Stimulated activated CD8-positive, alpha-beta memory T cell treated with anti-CD3 and anti-CD28 coated beads, Interleukin-15, amount 100 ng/mL, for 24 hours (primary cell): ENCODE results near the gene FLNB.

Experiments used
- DNase-seq: peaks from one replicate; pipeline ENCODE4 v3.0.0-alpha.2; 2020; ENCODE audit warnings: low read depth

FLNB gene

DNA sequence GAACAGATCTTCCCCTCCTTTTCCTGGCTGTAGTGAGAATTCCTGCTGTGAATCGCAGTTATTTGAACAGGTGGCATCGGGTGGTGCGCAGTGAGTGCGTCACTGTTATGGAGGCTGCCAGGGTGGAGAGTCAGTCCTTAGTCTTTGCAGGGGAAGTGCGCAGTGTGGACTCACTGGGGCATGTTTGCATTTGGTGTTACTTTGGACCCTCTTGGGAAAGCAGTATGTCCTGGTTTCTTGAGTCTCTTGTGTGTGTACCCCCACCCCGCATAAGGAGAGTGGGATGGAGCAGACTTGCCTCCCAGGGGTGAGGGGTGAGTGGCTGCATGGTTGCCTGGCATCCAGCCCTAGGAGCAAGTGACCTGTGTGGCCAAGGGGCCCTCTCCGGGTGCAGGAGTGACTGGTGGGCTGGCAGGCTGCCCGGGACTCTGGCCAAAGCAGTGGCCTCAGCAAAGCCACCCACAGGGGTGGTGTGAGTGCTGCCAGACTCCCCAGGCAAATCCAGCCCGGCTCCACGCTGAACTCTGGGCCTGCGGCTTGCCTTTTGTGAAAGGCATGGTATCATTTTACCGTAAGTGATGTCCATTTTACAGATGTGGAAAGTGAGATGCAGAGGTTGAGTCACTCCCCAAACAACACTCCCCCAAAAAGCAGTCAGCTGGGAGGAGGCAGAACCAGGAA is 156.1 kb downstream of the FLNB start:
- no peak for DNase-seq

DNA sequence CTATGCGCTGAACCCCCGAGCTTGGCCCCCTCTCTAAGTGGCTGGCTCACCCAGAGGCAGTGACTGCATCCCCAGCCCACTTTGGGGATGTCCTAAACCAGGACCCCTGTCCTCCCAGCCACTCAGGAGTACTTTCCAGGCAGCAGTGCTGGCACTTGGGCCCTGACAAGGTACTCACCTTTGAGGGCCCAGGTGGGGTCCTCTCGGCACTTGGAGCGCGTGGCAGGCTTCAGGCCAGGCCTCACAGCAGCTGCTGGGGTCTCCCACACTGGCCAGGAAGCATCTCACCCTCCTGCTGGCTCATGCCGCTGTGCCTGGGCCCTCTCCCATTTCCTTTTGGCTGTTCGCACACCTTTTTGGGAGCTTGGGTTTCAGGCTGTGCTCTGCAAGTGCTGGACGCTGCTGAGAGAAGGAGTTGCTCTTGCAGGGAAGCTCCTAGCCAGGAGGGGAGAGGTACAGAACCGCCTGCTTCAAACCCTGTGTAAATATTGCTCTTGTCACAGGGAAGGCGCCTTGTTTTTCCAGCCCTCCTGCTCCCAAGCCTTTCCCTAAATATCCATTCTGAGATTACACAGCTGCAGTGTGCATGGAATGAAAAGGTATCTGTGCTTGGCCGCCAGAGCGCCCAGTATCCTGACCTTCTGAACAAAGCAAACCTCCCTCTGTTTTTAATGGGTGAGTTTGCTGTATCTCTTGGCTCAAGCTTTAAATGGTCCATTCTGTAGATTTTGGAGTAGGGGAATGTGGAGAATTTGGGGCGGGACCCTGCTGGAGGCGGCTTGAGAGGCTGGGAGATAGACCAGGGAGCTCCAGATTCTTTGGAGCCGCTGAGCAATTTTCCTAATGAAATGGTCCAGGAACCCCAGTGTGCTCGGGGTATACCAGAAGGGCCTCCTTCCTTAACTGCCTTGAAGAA is 156.9 kb downstream of the FLNB start:
- DNase-seq: no peak

DNA sequence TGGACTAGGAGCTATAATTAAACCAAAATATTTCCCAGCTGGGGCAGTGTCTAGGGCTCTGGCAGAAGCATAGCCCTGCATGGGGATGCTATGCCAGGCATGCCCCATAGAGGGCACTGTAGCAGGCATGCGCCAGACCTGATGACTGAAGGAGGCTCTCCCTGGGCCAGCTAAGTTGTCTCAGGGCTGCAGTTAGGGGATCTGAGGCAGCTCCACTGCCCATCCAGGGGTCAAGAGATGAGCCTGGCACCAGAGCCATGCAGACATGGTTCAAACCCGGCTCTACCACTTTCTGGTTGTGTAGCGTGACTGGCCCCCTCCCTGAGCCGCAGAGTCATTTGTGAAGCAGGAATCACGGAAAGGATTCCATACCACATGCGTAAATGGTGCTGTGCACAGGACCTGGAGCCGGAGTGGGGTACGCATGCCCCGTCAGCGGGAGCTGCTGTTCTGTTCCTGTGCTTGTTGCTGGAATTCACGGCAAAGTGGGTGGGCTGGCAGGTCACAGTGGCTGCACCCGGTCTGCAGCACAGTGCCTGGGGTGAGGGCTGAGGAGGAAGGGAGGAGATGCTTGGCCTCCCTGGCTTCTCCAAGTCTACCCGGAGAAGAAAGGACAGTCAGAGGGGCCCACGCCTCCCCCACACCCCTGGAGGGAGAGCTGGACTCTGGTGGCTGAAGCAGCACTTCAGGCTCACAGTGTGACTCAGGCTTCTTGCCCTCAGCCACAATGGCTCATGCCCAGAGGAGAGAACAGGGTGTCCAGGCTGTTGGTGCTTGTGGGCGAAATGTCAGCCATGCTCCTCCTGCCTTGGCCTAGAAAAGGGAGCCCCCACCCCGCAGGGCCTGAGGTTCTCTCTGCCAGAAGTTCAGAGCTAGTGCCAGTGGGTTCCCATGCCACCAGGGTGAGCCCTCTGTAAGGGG is 159.5 kb downstream of the FLNB start:
- peak; percentile 34 for DNase-seq

DNA sequence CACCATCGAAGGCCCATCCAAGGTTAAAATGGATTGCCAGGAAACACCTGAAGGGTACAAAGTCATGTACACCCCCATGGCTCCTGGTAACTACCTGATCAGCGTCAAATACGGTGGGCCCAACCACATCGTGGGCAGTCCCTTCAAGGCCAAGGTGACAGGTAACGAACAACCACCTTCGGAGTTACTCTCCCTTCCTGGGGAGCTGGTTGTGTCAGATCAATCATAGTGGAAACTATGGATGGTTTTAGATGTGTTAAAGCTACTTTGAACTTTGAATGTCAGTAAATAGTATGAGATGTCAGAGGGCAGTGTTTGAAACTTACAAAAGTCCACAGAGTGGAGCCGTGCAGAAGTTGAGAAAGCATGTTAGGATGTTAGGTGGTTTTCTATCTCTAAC is 160.3 kb downstream of the FLNB start:
- DNase-seq: no peak

DNA sequence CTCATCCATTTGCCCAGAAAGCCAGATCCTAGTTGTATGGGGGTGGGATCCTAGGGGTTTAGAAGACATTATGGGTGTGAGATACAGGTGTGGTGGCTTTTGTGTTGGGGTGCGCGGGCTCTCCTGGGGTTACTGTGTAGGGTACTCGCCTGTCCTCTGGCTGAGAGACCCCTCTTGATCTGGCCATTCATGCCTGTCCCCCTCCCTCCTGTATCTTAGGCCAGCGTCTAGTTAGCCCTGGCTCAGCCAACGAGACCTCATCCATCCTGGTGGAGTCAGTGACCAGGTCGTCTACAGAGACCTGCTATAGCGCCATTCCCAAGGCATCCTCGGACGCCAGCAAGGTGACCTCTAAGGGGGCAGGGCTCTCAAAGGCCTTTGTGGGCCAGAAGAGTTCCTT is 161.1 kb downstream of the FLNB start:
- DNase-seq: no peak

DNA sequence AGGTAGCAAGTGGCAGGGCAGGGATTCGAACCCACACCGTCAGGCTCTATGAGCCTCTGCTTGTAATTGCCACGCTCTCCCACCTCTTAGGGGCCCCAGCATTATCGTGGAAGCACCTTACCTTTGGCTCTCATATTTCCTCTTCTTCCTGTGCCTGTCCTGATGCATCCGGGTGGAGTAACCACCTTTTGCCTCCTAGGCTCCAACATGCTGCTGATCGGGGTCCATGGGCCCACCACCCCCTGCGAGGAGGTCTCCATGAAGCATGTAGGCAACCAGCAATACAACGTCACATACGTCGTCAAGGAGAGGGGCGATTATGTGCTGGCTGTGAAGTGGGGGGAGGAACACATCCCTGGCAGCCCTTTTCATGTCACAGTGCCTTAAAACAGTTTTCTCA is 162.2 kb downstream of the FLNB start:
- no peak for DNase-seq

DNA sequence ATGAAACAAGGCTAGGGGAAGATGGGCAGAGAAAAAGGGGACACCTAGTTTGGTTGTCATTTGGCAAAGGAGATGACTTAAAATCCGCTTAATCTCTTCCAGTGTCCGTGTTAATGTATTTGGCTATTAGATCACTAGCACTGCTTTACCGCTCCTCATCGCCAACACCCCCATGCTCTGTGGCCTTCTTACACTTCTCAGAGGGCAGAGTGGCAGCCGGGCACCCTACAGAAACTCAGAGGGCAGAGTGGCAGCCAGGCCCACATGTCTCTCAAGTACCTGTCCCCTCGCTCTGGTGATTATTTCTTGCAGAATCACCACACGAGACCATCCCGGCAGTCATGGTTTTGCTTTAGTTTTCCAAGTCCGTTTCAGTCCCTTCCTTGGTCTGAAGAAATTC is 162.9 kb downstream of the FLNB start:
- no peak for DNase-seq

DNA sequence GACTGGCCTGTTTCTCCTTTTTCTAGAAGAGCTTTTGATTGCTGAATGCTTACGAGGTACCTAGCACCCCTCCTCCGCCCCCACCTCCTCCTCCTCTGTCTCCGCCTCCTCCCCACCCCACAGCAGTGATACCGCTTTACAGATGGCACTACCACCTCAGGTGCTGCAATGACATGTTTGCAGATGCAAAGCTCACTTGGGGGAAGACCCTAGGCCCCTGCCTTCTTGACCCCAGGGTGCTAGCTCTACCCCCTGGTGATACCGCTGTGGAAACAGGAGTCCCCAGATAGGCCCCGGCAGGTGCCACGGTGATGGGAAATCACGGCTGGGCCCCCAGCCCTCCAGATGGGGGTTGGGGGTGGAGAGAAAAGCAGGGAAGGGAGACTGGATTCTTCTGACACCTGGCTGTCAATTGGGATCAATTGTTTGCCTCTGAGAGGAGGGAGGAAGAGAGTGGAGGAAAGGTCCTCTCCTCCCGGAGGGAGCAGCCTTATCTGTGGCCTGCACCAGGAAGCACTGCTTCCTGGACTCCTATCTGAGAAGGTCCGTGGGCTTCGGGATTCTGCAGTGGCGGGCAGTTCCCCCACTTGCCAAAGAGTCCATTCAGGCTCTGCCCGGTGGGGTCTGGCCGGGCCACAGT is 164.9 kb downstream of the FLNB start:
- DNase-seq: no peak

DNA sequence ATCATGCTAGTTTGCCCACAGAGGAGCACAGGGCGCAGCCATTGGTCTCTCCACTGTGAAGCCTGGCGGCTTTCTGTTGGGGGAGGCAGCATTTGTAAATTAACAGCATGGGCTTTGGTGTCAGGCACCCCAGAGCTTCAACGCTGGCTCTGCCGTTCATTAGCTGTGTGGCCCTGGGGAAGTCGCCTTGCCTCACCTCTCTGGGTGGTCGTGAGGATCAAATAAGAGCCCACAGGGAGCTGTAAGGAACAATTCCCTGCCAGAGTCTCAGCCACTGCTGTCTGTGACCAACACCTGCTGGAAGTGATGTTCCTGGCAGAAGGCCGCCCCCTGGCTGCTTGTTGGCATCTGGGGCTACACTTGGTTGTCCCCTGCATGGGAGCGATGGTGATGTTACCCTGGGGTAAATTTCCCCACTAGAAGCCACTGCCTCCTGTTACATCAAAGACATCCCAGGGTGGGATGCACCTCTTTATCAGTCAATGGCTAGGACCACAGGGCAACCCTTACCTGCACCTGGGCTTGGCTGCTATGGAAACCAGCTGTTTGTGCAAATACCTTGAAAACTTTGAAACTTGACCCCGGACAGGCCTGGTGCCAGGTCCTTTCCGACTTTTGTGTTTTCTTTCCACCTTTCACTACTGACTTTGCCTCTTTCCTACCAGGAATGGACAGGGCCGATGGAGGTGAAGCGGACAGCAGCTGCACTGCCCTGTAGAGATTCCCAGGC is 165.6 kb downstream of the FLNB start:
- no peak for DNase-seq

DNA sequence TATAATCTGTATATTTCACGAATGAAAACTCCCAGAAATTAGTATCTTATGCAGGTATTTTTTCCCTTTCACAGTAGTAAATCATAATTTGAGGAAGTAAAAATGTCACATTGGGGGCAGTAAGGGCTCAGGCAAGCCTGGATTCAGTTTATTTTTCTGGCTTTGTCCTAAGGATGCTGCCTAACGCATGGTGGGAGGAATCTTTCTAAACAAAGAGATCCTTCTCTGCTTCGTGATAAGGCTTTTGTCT is 166.9 kb downstream of the FLNB start:
- no peak for DNase-seq

DNA sequence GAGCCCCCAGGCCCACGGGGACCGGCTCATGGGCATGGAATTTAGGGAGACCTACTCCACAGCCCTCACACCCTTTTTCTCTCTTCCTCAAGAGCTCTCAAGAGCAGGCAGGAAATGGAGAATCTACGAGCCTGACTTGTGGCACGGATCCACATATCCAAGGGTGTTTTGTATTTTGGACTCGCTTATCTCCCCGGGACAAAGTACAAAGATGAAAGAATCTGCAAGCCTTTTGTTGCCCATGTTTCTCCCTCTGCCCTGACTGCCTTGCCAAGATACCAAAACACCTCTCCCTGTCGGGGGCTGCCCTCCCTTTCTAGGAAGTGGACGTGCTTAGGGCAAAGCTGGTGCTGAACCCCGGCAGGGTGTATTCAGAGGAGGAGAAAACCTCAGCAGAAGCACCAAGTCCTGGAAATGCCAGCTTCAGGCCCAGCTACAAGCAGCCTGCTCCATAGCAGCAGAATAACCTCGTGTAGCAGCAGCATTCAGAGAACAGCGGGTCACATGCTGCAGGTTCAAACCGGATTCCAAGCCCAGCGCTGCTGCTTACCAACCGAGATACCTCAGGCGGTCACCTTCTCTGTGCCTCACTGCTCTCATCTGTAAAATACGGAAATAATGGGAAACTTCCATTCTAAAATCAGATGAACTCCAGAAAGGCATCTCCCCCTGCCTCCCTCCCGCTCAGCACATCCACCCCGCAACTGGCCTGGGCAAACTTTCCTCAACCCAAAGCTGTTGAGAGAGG is 167.4 kb downstream of the FLNB start:
- DNase-seq: no peak

DNA sequence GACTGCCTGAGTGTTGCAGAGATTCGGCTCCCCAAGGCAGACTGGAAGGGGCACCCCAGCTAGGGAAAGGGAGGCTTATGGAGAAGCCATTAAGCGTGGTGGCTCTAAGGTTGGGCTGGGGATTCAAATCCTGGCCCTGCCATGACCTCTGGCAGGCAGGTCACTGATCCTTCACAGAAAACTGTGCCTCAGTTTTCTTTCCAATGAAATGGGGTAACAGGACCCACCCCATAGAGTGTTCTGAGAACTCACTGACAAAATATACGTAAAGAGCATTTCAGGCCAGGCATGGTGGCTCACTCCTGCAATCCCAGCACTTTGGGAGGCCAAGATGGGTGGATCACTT is 167.9 kb downstream of the FLNB start:
- no peak for DNase-seq

DNA sequence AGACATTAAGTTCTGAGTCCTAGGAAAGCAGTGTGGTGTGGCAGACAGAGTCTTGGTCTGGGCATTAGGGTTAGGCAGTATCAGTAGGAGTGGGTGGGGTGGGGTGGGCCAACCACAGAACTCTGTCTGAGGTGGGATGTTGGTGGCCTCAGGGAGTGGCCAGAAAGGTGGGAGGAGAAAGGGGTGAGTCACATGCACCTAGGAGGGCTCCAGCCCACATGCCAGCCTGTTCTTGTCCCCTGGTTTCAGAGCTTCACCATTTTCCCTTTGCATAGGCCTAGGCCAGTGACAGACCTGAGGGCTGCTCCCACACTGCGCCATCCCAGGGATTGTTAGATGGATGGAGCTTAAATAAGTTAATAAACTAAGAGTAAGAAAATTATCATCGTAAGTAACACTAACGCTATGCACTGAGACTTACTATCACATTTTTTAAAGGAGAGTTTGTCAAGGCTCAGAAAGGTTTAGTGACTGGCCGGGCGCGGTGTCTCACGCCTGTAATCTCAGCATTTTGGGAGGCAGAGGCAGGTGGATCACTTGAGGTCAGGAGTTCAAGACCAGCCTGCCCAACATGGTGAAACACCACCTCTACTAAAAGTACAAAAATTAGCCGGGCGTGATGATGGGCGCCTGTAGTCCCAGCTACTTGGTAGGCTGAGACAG is 168.7 kb downstream of the FLNB start:
- DNase-seq: no peak

DNA sequence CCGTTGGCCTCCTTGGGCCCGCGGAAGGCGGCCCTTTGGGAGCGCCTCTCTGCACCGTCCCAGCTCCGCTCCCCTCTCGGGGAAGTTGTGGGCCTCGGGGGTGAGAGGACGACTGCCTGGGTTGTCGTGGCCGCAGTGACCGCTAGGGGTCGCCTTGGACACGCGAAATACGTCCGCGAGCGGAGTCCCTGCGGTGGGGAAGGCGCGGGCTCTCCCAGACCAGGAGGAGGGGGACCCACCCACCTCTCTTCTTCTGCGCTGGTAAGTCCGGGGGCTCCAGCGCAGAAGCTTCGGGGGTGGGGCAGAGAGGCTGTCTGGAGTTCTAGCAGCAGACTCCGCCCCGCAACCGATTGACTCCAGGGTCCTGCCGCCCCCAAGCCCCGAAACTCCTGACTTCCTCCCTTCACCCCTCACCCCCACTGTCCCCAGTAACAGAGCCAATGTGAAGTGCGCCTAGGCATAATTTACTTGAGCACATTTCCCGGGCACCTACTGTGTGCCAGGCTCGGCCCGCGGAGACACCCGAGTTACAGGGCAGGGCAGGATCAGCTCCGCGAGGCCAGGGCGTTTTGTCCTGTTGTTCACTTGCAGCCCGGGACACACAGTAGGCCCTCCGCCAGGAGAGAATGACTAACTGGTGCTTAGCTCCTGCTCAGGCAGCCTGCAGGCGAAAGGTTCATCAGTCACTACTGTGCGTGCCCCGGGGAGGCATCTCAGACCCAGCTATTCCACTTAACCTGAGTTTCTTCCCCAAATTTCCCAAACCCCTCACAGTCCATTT is 169.7 kb downstream of the FLNB start:
- peak; percentile 86 for DNase-seq

DNA sequence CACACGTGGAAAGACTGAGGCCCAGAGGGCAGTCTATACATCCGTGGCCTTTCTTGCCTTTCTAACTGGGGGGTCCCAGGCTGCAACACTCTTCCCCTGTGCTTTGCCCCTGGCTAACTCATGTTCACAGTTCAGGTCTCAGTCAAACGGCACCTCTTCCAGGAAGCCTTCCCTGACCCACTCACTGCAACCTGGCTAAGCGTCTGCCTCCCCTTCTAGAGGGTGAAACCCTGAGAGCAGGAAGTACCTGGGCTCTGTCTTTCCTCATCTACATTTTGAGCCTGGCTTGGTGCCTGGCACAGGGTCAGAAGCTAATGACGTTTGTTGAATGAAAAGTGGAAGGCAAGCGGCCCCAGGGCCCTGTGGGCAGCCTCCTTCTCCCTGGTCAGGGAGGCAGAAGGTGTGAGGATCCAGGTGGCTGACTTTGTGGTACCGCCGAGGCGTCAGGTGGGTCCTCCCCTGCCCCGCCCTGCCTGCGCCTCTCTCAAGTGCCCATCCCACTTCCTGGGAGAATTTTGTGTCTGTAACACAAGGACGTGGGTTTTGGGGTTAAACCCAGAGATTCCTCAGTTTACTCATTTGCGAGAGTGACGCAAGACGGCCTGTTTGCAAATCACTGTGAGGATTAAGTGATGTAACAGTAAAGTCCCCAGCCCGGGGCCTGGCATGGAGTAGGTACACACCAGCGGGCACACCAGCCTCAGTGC is 170.5 kb downstream of the FLNB start:
- DNase-seq: no peak

DNA sequence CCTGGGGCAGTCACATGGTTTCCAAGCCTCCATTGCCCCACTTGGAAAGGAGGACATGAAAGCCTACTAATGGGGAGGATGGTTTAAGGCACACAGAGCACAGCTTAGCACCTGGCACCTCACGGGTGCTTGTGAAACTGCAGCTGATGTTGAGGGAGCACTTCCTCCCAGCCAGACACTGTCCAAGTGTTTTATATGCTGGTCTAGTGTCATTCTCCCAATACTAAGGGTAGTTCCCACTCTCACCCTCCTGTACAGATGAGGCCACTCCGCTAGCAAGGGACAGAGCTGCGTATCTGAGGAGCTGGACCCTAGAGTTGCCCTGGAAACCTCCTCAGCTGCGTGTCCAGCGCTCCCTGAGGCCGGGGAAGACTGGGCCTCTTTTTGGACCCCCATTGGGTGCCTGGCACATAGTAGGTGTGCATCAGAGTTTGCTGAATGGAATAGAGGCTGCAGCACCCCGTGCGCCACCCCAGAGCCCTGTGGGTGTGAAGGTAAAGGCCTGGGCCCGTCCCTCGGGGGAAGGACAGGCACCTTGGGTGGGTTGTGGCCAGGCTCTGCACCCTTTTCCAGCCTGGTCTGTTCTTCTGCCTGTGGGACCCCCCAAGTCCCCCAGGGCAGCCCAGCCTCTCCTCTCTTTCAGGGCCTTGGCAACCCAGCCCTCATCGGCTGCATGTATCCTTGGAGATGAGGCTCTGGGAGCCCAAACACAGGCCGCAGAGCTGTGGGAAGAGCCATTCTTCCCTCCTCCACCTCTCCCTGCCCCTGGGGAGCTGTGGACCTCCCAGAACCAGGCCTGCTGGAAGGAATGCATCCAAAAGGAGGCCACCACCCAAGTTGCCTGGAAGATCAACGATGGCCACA is 171.2 kb downstream of the FLNB start:
- DNase-seq: no peak

DNA sequence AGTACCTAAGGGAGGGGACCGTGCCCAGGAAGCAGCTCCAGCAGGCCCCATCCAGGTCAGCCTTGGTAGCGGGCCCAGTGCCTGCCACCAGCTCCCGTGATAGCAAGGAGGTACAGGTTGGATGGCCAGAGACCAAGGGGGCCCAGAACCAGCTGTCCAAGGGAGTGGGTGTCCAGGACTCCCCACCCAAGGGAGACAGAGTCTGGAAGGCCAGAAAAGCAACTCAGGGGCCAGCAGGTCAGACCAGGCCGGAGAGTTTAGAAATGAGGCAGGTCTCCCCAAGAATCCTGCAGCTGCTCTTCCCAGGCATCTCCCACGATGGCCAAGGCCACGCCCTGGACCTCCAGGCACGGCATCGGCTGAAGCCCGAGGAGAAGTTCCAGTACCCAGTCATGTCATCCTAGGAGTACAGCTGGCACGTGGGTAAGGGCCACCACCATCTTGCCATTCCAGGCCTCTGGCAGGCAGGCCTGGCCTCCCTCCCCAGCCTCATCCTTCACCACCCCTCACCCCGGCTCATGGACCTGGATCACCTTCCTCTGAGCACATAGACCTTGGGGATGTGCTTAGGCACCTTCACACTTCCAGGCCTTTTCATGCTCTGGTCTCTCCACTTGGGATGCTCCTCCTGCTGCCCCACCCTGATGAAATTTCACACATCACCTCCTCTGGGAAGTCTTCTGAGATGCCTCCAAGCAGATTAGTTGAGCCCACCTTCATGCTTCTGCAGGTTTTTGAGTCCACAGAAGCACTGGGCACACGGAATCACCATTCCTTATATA is 172.1 kb downstream of the FLNB start:
- DNase-seq: no peak
